Stomach (tissue), 4 donors: ENCODE results near the gene SOSTDC1.

Experiments
- CTCF ChIP-seq, 7 experiments: fragments of 450-650 bp in 4 of 7; fragments of 200-600 bp in 3 of 7; sonication (generic) in 3 of 7; IDR thresholded peaks; one replicate each; pipeline ENCODE4 v1.5.1; 2016 to 2019; ENCODE audit warnings: antibody characterized with exemption in 7 of 7, control low read depth in 2 of 7, mild to moderate bottlenecking in 1 of 7
- EP300 ChIP-seq: sonication (generic); formaldehyde crosslinking; IDR thresholded peaks from one replicate; pipeline ENCODE4 v1.6.1; 2017; ENCODE audit warnings: antibody characterized with exemption
- POLR2A ChIP-seq, 4 donors: fragments of 450-650 bp; IDR thresholded peaks; one replicate each; pipeline ENCODE4 v1.6.1; 2016; ENCODE audit warnings: antibody characterized with exemption in 4 of 4, control low read depth in 2 of 4, mild to moderate bottlenecking in 1 of 4, moderate library complexity in 1 of 4
- POLR2AphosphoS5 ChIP-seq, 3 donors: sonication (generic); formaldehyde crosslinking; IDR thresholded peaks; one replicate each; pipeline ENCODE4 v1.6.1; 2016; ENCODE audit warnings: antibody characterized with exemption in 3 of 3

GRCh38 chr7:16494955-16495719 is 29.6 kb upstream of the SOSTDC1 start:
- TF ChIP-seq CTCF (IDR thresholded peaks at IDR 0.05) (no peak), POLR2AphosphoS5 (IDR thresholded peaks at IDR 0.05) (no peak), POLR2A (IDR thresholded peaks at IDR 0.05) (no peak), EP300 (no peak)
